AG04450 (cell line): ENCODE measurements around the gene RFLNA. TPM values are rescaled to one million over a fixed set of nuclear protein-coding genes. Genes with fewer than 3 reads are reported as not detected.

Experiments used
- CTCF ChIA-PET: fragments of 300-600, 350-600 bp; formaldehyde crosslinking; extraction: SDS; loops from one replicate; lab custom pipeline; 2022; ENCODE audit warnings: antibody characterized with exemption, inconsistent platforms; lab: Charles Lee
- POLR2A ChIA-PET: fragments of 350-600 bp; formaldehyde crosslinking; extraction: SDS; loops from one replicate; lab custom pipeline; 2021; ENCODE audit warnings: antibody characterized with exemption, inconsistent platforms; lab: Yijun Ruan, JAX
- DNase-seq: peaks from one replicate; pipeline ENCODE4 v3.0.0-alpha.2; 2011; ENCODE audit warnings: low read depth, low spot score
- H3K27ac ChIP-seq: one replicate; pipeline ENCODE4 v1.5.1; 2012; ENCODE audit warnings: low read depth, low read length, control low read depth
- H3K27me3 ChIP-seq: one replicate; pipeline ENCODE4 v1.6.0; 2012; ENCODE audit warnings: low read length; ENCODE audit not compliant: control insufficient read depth, insufficient read depth
- H3K4me3 ChIP-seq: 2 replicates; pipeline ENCODE4 v1.5.1; 2011; ENCODE audit warnings: mild to moderate bottlenecking, low read depth, low read length, control low read depth
- H3K9me3 ChIP-seq: 2 replicates; pipeline ENCODE4 v1.5.1; 2012; ENCODE audit warnings: low read length; ENCODE audit not compliant: control insufficient read depth, insufficient read depth
- polyA plus RNA-seq: library from polyadenylated mRNA; depleted of rRNA; stranded (reverse); fragments of >200 nt; gene quantifications from 2 replicates; pipeline ENCODE4 v1.2.3, GENCODE V29; 2011
- TF ChIP-seq, protein P1 (sequence below): IDR thresholded peaks from 2 replicates; pipeline ENCODE4 v1.5.1; 2011; ENCODE audit warnings: low read depth, low read length, control low read depth, inconsistent platforms

RFLNA gene
- polyA plus RNA-seq, 1 experiment = not detected

- Histone ChIP-seq H3K9me3 (no peaks in the 10 kb centered on the region; the same call in 1 of the 2 replicates), H3K4me3 (no peak overlapping the region), H3K27ac (no peak overlapping the region), H3K27me3 (no peaks in the 10 kb centered on the region)
- POLR2A ChIA-PET = no interaction called here
- CTCF ChIA-PET = interaction anchor here (0.6 to 0.9 kb wide), 2 partner anchors 9 to 116 kb away, joined by 3 read pairs; no protein-coding TSS in a partner anchor
- no peak for DNase-seq
- TF ChIP-seq, protein P1, sequence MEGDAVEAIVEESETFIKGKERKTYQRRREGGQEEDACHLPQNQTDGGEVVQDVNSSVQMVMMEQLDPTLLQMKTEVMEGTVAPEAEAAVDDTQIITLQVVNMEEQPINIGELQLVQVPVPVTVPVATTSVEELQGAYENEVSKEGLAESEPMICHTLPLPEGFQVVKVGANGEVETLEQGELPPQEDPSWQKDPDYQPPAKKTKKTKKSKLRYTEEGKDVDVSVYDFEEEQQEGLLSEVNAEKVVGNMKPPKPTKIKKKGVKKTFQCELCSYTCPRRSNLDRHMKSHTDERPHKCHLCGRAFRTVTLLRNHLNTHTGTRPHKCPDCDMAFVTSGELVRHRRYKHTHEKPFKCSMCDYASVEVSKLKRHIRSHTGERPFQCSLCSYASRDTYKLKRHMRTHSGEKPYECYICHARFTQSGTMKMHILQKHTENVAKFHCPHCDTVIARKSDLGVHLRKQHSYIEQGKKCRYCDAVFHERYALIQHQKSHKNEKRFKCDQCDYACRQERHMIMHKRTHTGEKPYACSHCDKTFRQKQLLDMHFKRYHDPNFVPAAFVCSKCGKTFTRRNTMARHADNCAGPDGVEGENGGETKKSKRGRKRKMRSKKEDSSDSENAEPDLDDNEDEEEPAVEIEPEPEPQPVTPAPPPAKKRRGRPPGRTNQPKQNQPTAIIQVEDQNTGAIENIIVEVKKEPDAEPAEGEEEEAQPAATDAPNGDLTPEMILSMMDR = no peak
Measured at GRCh38 chr12:124356221-124356620, 61.3 kb downstream of the RFLNA start.

- H3K4me3 ChIP-seq = no peak overlapping the region
- TF ChIP-seq, protein P1 = no peak
- ChIA-PET CTCF (no interaction called here), POLR2A (no interaction called here)
- no peaks in the 10 kb centered on the region; the same call in 1 of the 2 replicates for H3K9me3 ChIP-seq
- no peak overlapping the region for H3K27ac ChIP-seq
- no peak for DNase-seq
- no peaks in the 10 kb centered on the region for H3K27me3 ChIP-seq
Measured at GRCh38 chr12:124357616-124358015, 62.7 kb downstream of the RFLNA start.

DNA sequence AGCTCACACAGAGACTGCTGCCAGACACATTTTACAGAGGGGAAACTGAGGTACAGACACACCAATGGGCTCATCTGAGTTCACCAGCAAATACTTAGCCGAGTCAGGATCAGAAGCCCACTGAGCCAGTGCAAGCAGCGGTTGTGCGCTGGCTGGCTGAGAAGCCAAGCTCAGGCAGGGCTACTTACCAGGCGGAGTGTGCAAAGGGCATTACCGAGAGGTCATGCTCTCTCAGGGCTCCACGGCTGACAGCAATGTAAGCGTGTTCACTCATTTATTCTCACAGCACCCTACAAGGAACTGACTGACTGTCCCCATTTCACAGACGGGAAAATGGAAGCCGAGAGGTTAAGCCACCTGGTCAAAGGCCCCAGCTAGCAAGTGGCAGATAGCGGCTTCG is 63.7 kb downstream of the RFLNA start:
- POLR2A ChIA-PET = no interaction called here
- Histone ChIP-seq H3K4me3 (no peak overlapping the region), H3K27me3 (no peaks in the 10 kb centered on the region), H3K27ac (no peak overlapping the region), H3K9me3 (no peaks in the 10 kb centered on the region; the same call in 1 of the 2 replicates)
- no peak for DNase-seq
- TF ChIP-seq, protein P1 = no peak
- CTCF ChIA-PET = no interaction called here

- H3K9me3 ChIP-seq = no peaks in the 10 kb centered on the region; the same call in 1 of the 2 replicates
- H3K4me3 ChIP-seq = no peak overlapping the region
- no peaks in the 10 kb centered on the region for H3K27me3 ChIP-seq
- no peak overlapping the region for H3K27ac ChIP-seq
- POLR2A ChIA-PET = no interaction called here
- CTCF ChIA-PET = no interaction called here
- no peak for DNase-seq
- TF ChIP-seq, protein P1 = no peak
Measured at GRCh38 chr12:124359671-124360581, 65.0 kb downstream of the RFLNA start.
